ENCODE measurements around the gene DNMT3A.
A peak's percentile ranks its signal among the peaks of the same experiment; 100 is the strongest.

The DNMT3A gene

DNA sequence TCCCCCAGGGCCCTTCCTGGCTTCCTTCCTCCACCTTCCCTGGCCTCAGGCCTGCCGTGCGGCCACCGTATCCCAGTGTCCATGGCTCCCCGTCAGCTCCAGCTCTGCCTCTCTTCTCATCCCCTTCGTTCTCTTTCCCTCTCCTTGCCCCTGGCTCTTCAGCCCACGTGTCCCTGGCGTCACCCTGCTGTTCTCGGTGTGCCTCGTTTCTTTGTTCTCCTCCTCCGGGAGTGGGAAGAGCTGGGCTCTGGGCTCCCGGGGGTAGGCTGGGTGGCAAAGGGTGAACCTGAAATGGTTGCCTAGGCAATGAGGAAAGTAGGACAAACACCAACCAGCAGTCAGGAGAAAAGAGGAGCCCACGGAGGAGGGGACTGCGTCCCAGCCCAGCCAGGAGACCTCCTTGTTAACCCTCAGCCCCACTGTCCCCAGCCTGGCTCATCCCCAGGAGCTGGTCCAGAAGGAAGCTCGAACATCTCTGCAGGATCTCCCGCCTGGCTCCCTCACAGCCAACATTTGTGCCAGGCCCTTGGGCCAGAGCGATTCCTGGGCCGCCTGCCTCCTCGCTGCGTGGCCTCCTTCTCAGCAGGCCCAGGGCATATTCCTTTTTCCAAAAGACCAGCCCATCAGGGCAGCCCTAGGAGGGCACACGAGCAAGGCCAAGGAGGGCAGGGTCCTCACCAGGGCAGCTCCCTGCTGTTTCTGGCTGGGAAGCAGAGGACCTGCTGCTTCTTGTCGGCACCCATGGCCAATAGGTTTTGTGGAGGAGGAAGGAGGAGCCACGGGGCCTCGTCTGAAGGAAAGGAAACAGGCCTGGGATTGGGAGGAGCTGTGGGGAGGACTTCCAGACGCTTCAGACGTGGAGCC, 30.9 kb upstream of the DNMT3A start:
- DNase-seq = peak; percentile 11

DNA sequence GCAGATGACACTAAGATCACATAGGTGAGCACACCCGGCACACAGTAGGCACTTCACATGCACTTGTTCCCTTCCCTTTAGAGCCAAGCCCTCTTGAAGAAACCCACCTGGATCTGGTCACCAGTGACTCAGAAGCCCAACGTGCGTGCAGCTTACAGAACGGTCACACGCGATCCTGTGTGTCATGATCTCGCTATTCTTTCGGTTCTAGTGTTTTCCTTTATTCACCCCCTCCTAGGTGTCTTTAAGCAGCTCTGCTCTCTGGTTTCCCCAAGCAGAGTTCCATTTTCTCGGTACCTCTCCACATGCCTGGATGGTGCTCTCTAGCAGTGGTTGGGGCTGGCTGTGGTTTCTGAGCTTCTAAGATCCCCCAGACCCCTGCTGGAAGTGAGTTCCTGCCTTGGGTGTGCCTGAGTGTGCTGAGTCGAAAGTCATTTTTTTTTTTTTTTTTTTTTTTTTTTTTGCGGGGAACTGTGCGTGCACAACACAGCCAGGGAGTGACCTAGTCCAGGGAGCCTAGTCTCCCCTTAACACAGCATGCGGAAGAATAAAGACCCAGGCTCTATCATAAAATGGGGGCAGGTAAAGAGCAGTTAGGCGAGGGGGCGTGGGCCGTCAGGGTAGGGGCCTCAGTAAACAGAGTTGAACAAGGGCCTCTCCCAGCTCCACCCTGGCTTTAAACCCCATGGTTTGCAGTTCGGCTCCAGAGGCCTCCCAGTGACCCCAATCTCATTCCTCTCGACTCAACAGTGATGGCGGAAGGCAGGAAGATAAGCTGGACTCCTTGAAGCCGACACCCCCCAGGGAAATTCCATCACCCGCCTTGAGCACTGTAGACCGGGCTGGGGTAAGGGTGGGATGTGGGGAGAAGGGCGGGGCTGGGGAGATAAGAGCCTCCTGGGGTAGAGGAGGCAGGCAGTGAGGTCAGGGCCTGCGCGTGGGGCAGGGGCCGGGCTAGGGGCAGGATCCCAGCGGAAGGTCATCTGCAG, 29.8 kb upstream of the DNMT3A start:
- DNase-seq = peak; percentile 24

- DNase-seq = peak; percentile 9
Observed at GRCh38 chr2:25369876-25370275, 28.2 kb upstream of the DNMT3A start.

DNA sequence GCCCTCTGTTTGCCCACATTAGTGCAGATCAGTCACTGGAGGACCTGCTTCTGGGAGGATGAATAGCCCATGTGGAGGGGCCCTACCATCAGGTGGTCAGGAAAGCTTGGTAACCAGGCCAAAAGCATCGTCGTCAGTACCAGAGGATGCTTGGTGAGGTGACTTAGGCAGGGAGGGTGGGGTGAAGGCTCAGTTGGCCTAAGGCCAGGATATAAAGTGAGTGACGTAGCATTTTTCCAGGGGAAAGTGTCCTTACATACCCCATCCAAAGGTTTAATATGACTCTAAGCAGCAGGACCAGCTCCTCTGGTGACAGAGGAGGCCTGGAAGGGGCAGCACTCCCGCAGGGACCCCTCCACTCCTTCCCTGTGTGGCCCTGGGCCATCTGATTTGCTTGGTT, 27.7 kb upstream of the DNMT3A start:
- no peak for DNase-seq

DNA sequence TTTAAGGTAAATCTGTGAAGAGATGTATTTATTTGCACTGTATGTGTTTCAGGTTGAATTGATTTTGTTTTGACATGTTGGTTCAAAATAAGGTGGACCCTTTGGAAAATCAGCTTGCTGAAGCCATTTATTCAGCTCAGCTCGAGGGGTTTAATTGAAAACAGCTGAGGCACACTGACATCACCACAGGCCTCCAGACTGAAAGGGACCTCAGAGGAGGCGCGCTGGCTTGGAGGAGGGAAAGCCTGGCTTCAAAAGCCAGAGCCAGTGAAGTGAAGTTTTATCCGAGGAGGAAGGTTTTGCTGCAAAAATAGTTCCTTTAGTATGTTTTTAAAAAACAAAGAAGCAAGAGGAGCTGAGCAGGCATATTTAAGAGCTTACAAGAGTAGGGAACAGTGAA, 26.9 kb upstream of the DNMT3A start:
- no peak for DNase-seq

DNA sequence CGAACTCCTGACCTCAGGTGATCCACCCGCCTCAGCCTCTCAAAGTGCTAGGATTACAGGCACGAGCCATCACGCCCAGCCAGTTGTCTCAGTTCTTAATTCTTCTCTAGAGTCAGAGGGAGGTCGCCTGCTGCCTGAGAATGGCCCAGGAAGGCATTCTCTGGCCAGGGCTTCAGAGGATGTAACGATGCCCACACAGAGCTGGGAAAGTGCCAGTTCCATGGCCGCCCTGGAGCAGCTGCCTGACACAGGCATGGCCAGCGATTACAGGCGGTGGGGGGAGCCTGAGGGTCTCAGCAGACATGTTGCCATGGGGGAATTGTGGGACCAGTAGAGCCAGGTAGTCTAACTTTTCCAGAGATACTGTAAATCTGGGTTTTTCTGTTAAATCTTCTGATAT, 25.6 kb upstream of the DNMT3A start:
- DNase-seq = no peak

DNA sequence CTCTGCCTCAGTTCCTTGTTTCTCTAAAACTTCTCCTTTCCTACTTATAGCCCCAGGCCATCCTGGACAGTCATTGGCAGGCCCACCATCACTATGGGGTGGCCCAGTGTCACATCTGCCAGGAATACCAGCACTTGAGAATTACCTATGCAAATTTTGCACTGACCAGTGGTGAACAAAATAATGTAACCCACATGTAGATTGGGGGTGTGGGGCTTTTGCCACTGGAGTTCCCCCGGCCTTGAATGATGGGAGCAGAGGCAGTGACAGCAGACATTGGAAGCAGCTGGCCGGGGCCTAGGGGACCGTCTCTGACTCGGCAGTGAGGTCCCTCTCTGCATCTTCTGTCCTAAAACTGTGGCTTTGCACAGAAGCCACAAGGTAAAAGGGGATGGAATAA, 24.9 kb upstream of the DNMT3A start:
- DNase-seq = no peak

GRCh38 chr2:25365241-25365640, 23.5 kb upstream of the DNMT3A start:
- DNase-seq = no peak

DNA sequence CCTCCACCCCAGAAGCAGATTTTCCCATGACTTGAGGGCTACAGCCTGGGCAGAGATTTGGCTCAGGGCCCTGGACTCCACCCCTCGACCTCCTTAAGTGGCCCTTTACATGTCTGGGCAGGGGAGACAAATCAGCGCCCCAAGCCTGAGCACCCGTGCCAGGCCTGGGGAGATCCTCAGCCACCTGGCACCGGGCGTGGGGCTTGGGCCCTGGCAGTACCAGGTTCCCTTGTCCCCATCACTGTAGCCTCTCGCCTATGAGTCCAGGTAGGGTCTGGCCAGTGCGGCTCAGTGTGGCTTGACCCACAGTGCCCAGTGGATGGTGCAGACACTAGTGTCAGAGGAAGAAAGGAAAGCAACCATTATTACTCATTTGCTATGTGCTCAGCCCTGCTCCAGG, 22.0 kb upstream of the DNMT3A start:
- no peak for DNase-seq

DNA sequence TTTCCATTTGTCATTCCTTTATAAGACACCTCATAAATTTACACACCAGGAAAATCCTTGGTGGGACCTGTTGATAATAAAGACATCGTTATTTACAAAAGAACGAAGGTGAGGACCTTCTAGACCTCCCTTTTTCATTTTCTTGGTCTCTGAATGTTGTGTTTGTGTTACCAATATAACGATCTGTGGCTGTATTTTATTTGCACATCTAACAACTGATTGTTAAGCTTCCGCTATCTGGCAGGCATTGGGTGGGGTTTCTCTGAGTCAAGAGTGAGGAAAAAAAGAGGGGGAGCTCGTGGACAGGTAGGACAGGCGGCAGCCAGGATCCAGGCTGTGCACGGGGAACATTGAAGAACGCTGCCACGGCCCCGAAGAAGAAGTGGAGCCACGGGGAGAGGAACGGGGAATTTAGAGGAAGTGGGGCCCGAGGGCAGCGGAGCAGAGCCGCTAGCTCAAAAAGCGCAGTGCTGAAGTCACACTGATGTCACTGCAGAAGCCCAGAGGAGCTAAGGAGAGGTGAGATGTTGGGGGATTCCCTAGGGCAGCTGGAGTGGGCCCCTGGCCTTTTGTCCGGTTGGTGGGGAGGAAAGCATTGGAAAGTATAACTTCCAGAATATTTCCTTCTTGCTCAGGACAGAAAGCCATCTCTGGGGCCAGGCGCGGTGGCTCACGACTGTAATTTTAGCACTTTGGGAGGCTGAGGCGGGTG, 20.9 kb upstream of the DNMT3A start:
- DNase-seq = peak; percentile 71

GRCh38 chr2:25362049-25362433, 20.3 kb upstream of the DNMT3A start:
- peak; percentile 99 for DNase-seq

- no peak for DNase-seq
Observed at GRCh38 chr2:25361261-25362048, 19.7 kb upstream of the DNMT3A start.

DNA sequence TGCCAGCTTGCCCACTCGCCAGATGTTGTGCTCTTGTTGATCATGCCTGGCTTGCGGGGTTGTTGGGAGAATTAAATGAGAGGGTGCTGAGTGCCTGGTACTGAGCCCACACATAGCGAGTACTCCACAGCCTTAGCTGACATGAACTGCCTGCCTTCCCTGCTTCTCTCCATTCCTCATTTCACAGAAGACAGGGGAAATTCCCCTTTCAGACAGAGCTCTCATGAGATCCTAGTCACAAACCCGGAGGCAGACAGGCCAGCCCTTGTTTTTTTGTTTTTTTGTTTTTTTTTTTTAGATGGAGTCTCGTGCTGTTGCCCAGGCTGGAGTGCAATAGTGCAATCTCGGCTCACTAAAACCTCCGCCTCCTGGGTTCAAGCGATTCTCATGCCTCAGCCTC, 17.1 kb upstream of the DNMT3A start:
- DNase-seq = no peak

- no peak for DNase-seq
Observed at GRCh38 chr2:25358249-25358815, 16.6 kb upstream of the DNMT3A start.

GRCh38 chr2:25356088-25356487, 14.4 kb upstream of the DNMT3A start:
- DNase-seq = no peak

GRCh38 chr2:25355270-25355669, 13.5 kb upstream of the DNMT3A start:
- DNase-seq = no peak

DNA sequence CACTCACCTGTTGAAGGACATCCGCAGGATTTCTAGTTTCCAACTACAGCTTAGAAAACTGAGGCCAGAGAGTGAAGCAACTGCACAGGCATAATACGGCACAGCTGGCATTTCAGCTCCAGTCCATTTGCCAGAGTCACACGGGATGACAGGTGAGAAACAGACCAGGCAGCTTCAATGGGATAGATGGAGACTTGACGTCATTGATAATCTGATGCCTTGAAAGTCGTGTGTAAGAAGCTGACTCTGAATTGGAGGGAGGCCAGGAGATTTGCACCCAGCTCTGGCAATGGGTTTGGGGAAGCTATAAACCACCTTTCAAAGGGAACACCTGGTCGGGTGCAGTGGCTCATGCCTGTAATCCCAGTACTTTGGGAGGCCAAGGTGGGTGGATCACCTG, 12.4 kb upstream of the DNMT3A start:
- DNase-seq = no peak

- no peak for DNase-seq
Observed at GRCh38 chr2:25349397-25349796, 7.7 kb upstream of the DNMT3A start.

DNA sequence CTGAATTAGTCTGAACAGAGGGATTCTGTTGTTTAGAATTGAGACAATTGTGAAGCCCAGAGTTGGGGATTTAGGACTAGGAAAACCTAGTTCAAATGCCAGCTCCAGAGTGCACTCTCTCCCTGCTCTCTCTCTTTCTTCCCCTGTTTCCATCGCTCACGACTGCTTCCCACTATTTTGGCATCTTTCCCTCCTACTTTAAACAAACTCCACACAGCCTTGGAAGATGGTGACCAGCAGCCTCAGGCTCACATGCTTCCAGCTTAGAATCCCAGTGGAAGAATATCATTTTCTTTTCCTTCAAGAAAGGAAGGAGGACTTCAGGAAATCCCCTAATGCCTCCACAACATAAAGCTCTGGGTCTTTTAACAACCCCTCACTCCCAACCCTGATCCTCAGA, 6.1 kb upstream of the DNMT3A start:
- no peak for DNase-seq

DNA sequence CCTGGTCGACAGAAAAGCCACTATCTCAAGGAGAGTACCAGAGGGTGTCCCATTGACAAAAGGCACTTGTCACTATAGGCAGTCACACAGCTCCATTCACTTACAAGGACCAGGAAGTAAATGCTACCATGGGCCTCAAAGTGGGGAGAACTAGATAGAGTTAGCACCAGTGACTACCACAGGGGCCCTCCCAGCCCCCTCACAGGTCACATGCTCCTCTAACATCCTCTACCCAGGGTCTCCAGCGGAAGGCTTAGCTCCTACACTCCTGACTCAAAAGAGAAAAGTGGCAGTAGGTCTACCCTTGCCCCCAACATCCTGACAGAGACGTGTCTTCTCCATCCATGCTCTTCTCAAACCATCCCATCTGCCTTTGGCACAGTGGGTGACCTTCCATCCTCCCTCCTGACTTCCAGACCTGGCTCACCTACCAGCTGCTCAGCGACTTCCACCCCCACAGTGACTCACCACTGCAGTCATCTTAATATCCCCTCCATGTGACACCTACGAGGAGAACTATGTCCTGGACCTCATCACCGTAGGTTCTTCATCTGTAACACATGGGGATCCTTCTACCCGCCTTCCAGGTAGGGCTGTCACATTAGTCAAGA, 5.6 kb upstream of the DNMT3A start:
- peak; percentile 72 for DNase-seq

DNA sequence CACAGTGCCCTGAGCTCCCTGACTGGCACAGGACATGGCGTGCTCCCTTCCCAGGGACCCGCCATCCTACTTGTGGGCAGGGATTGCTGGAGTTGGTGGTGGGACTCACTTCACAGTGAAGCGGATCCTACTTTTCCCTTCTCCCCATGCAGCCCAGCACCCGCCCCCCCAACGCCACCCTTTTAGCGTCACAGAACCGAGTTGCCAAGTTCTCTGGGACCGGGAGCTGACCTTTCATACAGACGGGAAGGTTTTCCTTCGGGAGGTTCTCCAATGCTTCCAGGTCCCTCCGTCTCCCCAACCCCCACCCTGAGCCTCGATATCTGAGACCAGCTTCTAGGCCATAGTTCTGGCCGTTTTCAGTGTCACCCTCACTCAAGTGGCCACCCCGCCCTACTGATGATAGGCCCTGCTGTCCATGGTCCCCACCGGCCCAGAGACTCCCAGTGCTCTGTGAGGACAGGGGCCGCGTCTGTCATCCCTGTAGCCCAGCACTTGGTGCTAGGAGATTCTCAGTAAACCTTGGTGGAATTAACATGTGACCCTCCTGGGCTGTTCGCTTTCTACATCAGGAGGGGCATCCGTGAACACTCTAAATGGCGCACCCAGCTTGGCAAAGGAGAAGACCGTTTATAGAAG, 1.6 kb upstream of the DNMT3A start:
- no peak for DNase-seq
